Stimulated activated CD8-positive, alpha-beta memory T cell treated with anti-CD3 and anti-CD28 coated beads, Interleukin-12 subunit alpha, Interleukin-12 subunit beta, amount 100 ng/mL, for 24 hours (primary cell): ENCODE measurements around the gene OR2H1.
"Not testable (repeated sequence)": the region's sequence is repeated elsewhere in the genome, so short reads cannot be mapped to it uniquely, and the experiment has no call there.

Experiments
- DNase-seq: peaks from one replicate; pipeline ENCODE4 v3.0.0-alpha.2; 2020; ENCODE audit errors: extremely low read depth

The OR2H1 gene

DNA sequence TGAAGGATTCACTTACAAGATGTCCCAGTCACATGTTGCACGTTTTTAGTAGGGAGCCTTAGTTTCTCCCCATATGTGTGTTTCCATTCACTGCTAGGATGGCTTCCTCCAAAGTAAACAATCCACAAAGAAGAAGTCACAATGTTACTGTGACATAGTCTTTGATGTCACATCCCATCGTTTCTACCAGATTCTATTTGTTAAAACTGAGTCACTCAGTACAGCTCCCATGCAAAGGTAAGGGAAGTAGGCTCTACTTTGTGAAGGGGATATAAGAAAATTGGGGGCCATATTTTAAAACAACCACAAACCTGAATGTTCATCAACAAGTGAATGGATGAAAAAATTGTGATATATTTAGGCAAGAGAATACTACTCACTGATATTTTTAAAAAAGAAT is at the start of gene OR2H1, which contains the start of gene OR11A1:
Gene OR2H1 (plus strand): TSS at position 185 of the 400 bp plus-strand sequence. CDS start 4,615 bp downstream, outside the sequence.
Gene OR11A1 (minus strand): TSS at position 101 of the 400 bp plus-strand sequence. CDS start 29,430 bp downstream, outside the sequence.
- DNase-seq = no peak

DNA sequence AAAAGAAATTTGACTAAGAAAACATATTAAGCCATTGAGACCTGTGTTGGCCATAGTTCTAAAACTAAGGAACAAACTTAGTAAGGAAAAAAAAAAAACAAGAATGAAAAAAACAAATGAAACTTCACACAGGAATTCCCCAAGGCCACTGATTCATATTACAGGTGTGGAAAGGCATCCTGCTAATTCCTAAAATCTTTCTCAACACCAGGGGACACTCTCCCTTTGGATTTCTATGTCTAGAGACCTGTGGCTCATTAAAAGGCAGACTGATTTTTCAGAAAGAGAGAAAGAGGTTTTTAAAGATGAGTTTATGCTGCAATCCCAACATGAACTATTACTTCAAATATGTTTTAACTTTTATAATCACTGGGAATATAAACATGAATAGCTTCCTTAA is 42.4 kb upstream of the OR2H1 start, which contains the start of gene OR12D1:
Gene OR12D1 (plus strand): TSS at position 341 of the 400 bp plus-strand sequence.
- DNase-seq = no peak

DNA sequence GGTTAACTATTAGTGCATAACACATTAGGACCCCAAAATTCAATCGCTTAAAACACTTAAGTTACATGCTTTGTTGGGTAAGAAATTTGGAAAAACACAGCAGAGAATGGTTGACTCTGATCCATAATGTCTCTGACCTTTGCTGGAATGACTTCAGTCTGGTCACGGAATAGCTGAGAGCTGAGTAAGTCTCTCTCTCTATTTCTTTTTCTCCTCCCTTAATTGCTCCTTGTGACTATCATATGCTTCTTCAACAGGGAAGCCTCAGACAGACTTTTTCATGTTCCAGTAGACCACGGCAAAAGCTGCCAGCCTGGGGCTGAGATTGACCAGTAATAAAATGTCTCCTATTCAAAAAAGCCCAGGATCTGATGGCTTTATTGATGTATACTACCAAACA is 37.4 kb upstream of the OR2H1 start:
- no peak for DNase-seq

DNA sequence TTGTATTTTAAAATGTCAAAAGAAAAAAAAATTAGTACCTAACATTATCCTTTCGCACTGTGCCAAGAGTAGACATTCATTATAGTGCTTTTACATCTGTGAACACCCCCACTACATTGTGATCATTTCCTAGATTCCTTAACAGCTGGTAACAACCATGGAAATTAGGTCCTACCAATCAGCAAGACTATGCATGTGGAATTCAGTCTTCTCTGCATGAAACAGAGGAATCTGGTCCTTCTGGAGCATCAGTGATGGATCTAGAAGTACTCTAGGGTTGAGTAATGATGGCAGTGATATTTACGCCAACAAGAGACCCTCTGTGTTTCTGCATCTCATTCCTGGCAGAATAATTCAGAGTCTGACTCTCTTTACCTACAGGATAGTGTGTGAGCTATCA is 32.8 kb upstream of the OR2H1 start:
- no peak for DNase-seq

DNA sequence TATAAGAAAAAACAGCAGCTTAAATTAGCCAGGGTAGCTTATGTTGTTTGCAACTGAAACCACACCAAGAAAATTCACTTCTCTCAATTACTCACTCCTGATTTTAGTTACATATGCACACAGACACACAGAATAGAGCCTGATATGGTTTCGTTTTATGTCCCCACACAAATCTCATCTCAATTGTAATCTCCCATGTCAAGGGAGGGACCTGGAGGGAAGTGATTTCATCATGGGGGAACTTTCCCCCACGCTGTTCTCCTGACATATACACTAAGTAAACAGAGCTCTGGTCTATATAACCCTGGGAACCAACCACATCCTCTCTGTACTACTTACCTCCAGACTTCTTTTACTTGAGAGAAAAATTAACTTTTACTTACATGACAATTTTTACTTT is 32.4 kb upstream of the OR2H1 start:
- no peak for DNase-seq

DNA sequence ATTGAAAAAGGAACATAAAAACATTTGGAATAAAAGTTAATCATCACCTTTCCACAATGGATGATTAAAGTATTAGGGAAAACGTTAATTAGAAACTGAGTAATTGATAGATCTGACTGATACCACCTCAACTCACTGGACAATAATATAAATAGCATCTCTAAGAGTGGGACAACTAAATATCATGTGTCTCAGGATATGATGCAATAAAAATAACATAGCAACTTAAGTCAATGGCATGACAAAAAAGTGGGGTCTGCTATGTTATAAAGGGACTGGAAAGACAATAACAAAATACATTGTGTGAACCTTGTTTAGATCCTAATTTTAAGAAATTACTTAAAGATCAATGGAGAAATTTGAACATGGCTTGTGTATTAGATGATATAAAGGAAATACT is 31.9 kb upstream of the OR2H1 start:
- no peak for DNase-seq

DNA sequence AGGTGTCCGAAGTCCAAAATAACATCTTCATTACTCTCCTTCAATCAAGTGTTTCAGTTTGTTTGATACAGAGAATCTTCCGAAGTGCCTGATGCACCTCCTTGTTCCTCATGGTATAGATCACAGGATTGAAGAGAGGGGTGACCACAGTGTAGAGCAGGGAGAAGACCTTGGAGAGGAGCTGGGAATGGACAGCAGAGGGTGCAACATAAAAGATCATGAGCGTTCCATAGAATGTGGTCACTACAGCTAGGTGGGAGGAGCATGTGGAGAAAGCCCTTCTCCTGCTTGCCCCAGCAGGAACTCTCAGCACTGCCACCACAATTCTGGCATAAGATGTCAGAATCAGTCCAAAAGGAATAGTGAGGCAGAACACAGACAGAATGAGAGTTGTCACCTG is 30.3 kb upstream of the OR2H1 start:
- no peak for DNase-seq

DNA sequence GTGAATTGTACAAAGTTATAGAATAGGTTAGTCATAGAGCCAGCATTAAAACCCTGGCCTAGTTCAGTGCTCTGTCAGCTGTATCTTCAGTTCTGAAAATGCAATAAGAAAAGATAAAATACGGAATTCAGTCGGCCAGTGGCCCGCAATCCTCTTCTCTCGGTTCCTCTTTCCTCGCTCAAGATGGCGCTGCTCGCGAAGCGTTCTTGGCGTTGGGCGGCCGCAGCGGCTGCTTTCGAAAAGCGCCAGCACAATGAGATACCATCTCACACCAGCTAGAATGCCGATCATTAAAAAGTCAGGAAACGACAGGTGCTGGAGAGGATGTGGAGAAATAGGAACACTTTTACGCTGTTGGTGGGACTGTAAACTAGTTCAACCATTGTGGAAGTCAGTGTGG is 20.2 kb upstream of the OR2H1 start:
- DNase-seq = not testable (repeated sequence)

DNA sequence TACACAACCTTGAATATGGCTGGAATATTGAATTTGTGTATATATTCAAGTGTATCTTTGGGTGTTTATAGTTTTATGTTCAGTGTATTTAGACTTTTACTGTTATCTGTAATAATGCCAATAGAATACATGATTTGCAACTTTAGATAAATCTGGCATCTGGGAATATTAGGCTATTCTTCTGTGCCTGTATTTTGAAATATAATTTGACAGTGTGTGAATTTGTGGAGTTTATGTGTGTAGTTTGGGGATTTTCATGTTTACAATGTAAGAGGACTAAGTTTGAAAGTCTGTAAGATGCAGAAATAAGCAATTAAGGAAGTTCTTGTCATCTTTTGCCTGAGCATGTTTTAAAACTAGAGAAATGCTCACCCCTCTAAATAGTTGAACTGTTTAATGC is 17.9 kb upstream of the OR2H1 start, which contains the start of gene OR10C1:
Gene OR10C1 (plus strand): TSS at position 301 of the 400 bp plus-strand sequence. CDS start 710 bp downstream, outside the sequence.
- DNase-seq = no peak

DNA sequence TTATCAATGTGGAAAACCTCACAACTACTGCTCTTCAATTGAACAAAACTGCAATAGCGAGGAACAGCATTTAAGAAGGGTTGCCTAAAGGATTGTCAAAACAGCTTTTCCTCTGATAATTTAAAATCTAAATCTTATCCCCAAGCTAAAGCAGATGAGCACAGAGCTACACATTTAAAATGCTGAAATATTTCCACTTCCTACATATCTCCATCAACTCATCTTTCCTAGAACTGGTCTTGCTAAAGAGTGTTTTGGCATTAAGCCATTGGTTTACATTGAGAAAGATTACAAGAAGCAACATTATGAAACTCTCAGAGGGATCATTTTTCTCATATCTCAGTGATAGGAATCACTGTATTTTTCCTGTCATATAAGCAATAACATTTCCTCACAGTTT is 14.2 kb upstream of the OR2H1 start:
- no peak for DNase-seq

DNA sequence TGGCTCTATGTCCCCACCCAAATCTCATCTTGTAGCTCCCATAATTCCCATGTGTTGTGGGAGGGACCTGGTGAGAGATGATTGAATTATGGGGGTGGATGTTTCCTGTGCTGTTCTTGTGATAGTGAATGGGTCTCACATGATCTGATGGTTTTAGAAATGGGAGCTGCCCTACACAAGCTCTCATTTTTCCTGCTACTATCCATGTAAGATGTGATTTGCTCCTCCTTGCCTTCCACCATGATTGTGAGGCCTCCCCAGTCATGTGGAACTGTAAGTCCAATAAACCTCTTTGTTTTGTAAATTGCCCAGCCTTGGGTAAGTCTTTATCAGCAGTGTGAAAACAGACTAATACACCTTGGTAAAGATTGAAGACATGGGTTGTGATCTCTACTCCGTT is 12.9 kb upstream of the OR2H1 start:
- DNase-seq = not testable (repeated sequence)

DNA sequence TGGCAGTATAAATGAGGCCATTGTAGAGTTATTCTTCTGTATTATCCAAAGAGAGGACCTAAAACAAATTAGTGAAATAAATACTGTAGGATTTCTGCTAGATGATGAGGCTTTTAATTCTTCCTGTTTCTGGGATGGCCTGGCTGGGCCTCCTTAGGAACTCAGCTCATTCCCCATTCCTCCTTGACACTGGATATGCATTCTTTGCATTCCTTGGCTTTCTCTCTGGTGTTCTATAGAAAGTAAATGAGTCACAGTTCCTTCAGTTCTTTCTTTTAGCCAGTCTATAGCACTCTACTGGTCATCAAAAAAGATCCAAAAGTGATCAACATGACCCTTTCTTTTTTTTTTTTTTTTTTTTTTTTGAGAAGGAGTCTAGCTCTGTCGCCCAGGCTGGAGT is 9.3 kb upstream of the OR2H1 start:
- DNase-seq = no peak

DNA sequence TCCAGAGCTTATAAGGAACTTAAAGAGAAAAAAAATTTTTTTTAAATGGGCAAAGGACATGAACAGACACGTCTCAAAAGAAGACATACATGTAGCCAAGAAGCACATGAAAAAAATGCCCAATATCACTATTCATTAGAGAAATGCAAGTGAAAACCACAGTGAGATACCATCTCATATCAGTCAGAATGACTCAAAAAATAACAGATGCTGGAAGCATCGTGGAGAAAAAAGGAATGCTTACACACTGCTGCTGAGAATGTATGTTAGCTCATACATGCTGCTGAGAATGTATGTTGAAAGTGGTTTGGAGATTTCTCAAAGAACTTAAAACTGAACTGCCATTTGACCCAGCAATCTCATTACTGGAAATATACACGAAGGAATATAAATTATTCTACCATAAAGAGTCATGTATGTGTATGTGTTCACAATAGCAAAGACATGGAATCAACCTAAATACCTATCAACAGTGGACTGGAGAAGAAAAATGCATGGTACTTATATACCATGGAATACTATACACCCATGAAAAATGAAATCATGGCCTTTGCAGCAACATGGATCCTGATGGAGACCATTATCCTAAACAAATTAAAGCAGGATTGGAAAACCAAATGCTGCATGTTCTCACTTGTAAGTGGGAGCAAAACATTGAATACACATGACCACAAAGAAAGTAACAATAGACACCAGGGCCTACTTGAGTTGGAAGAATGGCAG is 5.3 kb upstream of the OR2H1 start:
- no peak for DNase-seq

DNA sequence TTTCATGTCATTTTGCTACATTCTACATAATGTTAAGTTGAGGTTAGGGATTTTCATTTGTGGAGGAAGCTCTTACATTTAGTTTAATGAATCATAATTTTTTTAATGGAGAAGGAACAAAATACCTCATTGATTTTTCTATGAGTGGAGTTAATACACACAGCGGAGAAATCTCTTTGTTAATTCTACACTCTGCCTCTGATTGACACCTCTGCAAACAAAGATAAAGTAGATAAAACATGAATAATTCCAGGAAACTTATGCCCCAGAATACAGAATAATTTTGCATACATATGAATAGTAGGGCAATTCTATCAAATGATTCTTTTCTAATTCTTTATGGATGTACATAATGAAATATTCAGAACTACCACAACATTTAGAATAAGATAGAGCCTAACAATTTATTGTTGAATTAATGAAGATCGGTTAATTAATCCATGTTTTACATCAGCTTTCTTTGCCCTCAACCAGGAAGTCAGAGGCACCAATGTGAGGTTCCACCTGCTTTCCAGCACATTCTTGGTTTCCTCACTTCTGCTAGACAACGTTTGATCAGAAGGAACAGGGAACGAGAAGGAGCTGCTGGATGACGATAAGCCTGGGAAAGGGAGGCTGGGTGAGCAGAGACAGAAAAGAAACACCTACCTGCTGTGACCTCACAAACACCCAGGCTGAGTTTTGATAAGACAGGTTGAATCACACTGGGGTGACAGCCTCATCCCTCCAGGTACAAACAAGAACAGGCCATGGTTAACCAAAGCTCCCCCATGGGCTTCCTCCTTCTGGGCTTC is 4.3 kb downstream of the OR2H1 start:
- no peak for DNase-seq

DNA sequence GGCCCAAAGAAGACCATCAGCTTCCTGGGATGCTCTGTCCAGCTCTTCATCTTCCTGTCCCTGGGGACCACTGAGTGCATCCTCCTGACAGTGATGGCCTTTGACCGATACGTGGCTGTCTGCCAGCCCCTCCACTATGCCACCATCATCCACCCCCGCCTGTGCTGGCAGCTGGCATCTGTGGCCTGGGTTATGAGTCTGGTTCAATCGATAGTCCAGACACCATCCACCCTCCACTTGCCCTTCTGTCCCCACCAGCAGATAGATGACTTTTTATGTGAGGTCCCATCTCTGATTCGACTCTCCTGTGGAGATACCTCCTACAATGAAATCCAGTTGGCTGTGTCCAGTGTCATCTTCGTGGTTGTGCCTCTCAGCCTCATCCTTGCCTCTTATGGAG is 5.1 kb downstream of the OR2H1 start:
- no peak for DNase-seq

DNA sequence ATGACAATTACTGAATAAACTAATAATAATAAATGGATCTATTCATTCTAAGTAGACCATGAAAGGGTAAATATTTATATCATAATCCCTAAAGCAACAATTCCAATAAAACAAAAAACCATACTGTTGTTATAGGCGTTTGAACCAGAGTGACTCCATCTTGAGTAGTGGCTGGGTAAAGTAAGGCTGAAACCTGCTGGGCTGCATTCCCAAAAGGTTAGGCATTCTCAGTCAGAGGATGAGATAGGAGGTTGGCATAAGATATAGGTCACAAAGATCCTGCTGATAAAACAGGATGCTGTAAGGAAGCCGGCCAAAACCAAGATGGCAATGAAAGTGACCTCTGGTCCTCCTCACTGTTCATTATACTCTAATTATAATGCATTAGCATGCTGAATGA is 8.3 kb downstream of the OR2H1 start:
- DNase-seq = no peak

DNA sequence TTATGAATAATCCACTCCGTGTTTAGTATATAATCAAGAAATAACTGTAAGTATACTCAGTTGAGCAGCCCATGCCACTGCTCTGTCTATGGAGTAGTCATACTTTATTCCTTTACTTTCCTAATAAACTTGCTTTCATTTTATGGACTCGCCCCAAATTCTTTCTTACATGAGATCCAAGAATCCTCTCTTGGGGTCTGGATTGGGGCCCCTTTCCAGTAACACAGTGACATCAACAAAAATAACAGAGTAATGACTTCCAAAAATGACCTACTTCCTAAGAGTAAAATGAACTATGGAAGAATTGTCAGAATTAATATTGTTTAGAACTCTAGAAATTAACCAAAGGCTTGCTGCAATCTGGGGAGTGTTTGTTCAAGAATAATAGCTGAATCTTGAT is 8.8 kb downstream of the OR2H1 start:
- DNase-seq = no peak

DNA sequence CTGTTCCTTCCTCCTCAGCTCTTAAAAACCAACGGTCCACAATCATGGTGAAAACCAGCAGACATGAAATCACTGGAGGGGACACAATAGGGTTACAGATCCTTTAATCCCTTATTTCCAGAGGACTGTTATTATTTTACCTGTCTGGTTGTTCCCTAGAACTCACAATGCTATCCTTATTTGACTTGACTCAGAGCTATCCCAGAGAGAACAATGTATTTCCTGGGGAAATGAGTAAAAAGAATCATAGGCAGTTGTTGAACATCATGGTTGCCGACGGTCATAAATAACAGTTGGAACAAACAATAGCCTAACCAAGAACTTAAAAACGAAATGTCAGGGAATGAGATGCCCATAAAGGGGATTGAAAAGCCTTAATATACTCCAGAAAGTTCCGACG is 9.3 kb downstream of the OR2H1 start:
- DNase-seq = no peak

DNA sequence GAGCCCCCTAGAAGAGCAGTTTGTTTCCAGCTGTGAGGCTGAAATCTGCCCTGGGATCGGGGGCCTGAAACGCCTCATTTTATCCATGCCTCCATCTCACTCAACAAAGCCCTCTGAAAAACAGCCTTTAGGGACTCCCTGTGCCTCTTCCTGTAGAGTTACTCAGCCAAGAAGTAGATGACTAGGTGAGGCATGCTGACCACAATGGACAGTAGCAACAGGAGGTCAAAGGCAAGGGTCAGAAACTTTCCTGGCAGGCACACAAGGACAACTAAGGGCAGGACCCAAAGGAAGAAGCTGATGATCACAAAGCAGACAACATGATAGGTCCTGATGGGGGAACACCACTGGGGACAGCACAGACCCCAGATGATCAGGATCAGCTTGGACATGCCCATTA is 18.0 kb downstream of the OR2H1 start:
- no peak for DNase-seq

DNA sequence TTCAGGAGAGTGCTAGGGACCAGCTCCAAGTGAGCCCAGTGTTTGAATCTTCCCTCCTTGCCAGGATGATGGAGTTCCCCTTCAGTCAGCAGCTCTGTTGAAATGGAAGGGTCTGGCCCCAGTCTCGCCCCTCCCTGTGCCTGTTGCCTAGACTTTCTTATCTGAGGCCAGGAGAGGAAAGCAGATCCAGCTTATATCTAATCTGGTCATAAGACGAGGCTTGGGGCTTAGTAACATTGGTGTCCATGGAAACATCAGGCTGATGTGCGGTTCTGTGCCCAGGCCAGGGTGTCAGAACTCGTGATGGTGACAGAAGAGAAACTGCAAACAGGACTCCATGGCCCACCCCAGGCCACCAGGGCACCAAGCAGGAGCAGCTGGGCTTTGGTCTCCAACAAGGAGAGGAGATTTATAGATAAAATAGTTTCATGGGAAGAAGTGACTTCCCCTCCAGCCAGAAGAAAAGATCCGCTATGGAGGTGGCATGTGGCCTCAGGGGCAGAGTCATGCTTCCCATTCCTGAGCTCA is 21.0 kb downstream of the OR2H1 start:
- no peak for DNase-seq

DNA sequence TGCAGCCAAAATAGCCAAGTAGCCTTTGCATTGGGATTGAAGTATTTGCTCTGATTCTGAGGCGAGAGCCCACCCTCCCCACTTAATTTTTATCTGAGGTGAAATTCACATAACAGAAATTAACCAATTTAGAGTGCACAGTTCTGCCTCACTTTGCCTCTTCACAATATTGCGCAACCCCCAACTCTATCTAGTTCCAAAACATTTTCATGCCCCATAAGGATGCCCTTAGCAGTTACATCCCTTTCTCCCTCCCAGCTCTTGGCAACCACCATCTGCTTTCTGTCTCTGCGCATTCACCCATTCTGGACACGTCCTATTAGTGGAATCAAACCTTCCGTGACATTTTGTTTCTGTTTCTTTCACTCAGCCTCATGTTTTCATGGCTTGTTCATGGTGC is 21.8 kb downstream of the OR2H1 start:
- DNase-seq = no peak

DNA sequence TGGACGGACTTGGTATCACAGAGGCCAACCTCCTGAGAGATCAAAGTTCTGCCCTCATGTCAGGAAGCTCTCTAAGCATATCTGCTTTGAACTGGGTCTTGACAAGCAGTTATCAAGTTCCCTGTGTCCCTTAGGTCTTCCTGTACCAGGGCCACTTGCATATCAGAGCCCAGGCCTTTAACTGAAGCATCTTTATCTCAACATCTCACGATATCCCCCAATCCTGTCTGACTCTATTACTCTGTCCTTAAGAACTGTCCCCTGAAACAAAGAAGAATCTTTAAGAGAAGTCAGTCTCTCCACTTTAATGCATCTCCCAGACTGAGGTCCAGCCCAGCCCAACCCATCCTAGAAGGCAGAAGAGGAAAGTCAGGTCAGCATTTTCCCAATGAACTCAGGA is 22.6 kb downstream of the OR2H1 start:
- DNase-seq = no peak

DNA sequence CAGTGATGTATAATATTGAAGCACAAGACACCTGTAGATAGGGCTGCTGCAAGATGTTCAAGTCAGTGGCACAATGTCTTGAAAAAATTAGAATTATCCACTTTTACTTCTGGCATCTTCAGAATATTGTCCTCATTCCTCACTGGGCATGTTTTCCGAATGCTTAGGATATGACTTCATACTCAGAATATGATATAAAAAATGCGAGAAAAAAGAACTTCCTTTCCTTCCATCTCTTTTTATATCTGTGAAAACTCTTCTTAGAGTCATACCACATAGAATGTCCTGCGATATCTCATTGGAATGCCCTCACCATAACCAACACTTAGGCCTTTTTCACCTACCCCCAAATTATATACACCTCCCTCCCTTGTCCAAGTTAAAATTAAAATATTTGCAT is 26.2 kb downstream of the OR2H1 start:
- no peak for DNase-seq
